OCI-LY7 (cell line): ENCODE measurements around the gene TBC1D2B.
"Not testable (repeated sequence)": the region's sequence is repeated elsewhere in the genome, so short reads cannot be mapped to it uniquely, and the experiment has no call there.

ENCODE experiments used
- CTCF ChIP-seq: fragments of 200-600 bp; sonication (generic); conservative IDR thresholded peaks from 2 replicates; pipeline ENCODE4 v1.5.1; 2014; ENCODE audit warnings: mild to moderate bottlenecking, antibody characterized with exemption, low read length, moderate library complexity, mixed read lengths
- EZH2phosphoT487 ChIP-seq: fragments of 200-600 bp; sonication (generic); IDR thresholded peaks from 2 replicates; pipeline ENCODE4 v1.6.1; 2018; ENCODE audit warnings: low read depth, borderline replicate concordance, mild to moderate bottlenecking, mixed run types, antibody characterized with exemption, low read length, moderate library complexity, mixed read lengths

DNA sequence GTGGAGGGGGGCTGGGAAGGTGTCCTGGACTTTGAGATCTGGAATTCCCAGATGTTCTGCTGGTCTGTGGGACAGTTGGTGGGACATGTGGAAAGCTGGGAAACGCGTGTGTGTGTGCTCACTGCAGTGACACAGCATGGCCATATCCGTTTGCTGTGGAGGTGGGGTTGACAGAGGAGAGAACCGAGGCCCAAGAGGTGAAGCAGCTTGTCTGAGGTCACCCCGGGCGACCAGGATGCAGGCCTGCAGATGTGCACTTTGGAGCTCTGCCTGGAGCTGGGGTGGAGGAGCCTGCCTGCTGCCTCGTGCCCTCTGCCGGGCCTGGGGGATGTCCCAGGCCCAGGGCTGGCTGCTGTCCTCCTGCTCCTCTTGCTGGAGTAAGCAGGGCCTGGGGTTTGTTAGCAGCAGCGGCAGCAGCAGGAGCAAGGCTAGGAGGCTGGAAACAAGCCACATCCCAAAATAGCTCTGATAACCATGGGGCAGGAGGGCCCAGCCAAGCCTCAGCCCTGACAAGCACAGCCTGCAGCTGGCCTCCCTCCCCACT is 85.8 kb downstream of the TBC1D2B start:
- TF ChIP-seq CTCF, EZH2phosphoT487: not testable (repeated sequence)
